ENCODE measurements around the gene CAMTA1. TPM values are rescaled to one million over a fixed set of nuclear protein-coding genes. Genes with fewer than 3 reads are reported as not detected.

CAMTA1 gene
- total RNA-seq, 1 experiment from 2014 or later, result 69.5 TPM

DNA sequence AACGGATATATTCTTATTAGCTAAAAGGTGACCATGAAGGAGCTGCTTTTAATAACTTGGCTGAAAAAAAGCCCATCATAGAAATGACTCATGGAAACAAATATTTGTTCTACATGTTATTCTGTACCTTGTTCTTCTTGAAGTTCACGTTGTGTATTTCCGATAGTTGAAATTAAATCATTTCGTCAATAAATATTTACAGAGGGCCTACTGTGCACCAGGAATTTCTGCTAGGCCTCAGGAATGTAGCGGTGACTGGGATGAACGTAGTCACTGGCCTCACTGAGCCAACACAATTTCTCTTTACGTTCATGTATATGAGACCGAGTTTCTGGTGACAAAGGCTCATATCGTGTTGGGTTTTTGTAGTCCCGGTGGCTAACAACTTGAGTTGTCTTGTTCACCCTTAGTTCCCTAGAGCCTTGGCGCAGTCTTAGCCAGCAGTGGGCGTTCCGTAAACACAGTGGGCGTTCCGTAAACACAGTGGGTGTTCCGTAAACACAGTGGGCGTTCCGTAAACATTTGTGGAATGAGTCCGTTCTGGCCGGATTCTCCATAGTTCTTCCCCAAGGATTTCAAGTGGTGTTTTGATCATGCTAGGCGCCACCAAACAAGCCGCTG lies 932.6 kb downstream of the CAMTA1 start:
- no peaks in the 10 kb centered on the region for H3K9me2 ChIP-seq (ENCODE audit: insufficient read depth)
- H3K27me3 ChIP-seq (ENCODE audit: insufficient read depth, low read length), result no peaks in the 10 kb centered on the region
- ChIA-PET POLR2A (no interaction called here), RAD21 (ENCODE audit: low non-redundant PET in 1 of 2, low total read pairs in 2 of 2, uncharacterized antibody in 2 of 2, unreplicated experiment in 2 of 2) (no interaction called here), CTCF (no interaction called here)
- no peak overlapping the region for H3K4me3 ChIP-seq (replicated peaks in 1 of 2; ENCODE audit: low read depth in 1 of 2, low read length in 2 of 2)
- no peaks in the 10 kb centered on the region for H3K9me3 ChIP-seq (ENCODE audit: control insufficient read depth in 1 of 2, insufficient read depth in 1 of 2, low read depth in 1 of 2, low read length in 2 of 2)
- H3K27ac ChIP-seq (ENCODE audit: low read depth, low read length), result no peak overlapping the region
- DNase-seq (ENCODE audit: low read depth, low spot score), result no peak
- TF ChIP-seq, protein P1, sequence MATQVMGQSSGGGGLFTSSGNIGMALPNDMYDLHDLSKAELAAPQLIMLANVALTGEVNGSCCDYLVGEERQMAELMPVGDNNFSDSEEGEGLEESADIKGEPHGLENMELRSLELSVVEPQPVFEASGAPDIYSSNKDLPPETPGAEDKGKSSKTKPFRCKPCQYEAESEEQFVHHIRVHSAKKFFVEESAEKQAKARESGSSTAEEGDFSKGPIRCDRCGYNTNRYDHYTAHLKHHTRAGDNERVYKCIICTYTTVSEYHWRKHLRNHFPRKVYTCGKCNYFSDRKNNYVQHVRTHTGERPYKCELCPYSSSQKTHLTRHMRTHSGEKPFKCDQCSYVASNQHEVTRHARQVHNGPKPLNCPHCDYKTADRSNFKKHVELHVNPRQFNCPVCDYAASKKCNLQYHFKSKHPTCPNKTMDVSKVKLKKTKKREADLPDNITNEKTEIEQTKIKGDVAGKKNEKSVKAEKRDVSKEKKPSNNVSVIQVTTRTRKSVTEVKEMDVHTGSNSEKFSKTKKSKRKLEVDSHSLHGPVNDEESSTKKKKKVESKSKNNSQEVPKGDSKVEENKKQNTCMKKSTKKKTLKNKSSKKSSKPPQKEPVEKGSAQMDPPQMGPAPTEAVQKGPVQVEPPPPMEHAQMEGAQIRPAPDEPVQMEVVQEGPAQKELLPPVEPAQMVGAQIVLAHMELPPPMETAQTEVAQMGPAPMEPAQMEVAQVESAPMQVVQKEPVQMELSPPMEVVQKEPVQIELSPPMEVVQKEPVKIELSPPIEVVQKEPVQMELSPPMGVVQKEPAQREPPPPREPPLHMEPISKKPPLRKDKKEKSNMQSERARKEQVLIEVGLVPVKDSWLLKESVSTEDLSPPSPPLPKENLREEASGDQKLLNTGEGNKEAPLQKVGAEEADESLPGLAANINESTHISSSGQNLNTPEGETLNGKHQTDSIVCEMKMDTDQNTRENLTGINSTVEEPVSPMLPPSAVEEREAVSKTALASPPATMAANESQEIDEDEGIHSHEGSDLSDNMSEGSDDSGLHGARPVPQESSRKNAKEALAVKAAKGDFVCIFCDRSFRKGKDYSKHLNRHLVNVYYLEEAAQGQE (IDR thresholded peaks at IDR 0.05; ENCODE audit: low read depth), result no peak
- TF ChIP-seq, protein P2, sequence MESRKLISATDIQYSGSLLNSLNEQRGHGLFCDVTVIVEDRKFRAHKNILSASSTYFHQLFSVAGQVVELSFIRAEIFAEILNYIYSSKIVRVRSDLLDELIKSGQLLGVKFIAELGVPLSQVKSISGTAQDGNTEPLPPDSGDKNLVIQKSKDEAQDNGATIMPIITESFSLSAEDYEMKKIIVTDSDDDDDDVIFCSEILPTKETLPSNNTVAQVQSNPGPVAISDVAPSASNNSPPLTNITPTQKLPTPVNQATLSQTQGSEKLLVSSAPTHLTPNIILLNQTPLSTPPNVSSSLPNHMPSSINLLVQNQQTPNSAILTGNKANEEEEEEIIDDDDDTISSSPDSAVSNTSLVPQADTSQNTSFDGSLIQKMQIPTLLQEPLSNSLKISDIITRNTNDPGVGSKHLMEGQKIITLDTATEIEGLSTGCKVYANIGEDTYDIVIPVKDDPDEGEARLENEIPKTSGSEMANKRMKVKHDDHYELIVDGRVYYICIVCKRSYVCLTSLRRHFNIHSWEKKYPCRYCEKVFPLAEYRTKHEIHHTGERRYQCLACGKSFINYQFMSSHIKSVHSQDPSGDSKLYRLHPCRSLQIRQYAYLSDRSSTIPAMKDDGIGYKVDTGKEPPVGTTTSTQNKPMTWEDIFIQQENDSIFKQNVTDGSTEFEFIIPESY (IDR thresholded peaks at IDR 0.05; ENCODE audit: extremely low read depth, insufficient replicate concordance, low read length), result no peak
- TF ChIP-seq TCF7L2 (IDR thresholded peaks at IDR 0.05; ENCODE audit: borderline replicate concordance, extremely low read depth, insufficient read depth, insufficient read length) (no peak), SIN3A (IDR thresholded peaks at IDR 0.05; ENCODE audit: low read depth) (no peak), SRF (IDR thresholded peaks at IDR 0.05; ENCODE audit: low read depth) (no peak), ELF1 (IDR thresholded peaks at IDR 0.05; ENCODE audit: borderline replicate concordance, low read depth) (no peak), ZNF274 (IDR thresholded peaks at IDR 0.05; ENCODE audit: low read depth, low read length) (no peak), EZH2phosphoT487 (IDR thresholded peaks at IDR 0.05; ENCODE audit: borderline replicate concordance) (no peak), EZH2 (IDR thresholded peaks at IDR 0.05) (no peak), ZFX (IDR thresholded peaks at IDR 0.05) (no peak), CEBPB (IDR thresholded peaks at IDR 0.05; ENCODE audit: low read depth) (no peak), EGR1 (IDR thresholded peaks at IDR 0.05; ENCODE audit: low read depth) (no peak), YY1 (IDR thresholded peaks at IDR 0.05; ENCODE audit: extremely low read depth, insufficient replicate concordance, low read depth, low read length) (no peak), SP1 (IDR thresholded peaks at IDR 0.05; ENCODE audit: low read depth) (no peak), POLR2AphosphoS5 (IDR thresholded peaks at IDR 0.05; ENCODE audit: low read depth, low read length) (no peak)
- TF ChIP-seq, protein P3, sequence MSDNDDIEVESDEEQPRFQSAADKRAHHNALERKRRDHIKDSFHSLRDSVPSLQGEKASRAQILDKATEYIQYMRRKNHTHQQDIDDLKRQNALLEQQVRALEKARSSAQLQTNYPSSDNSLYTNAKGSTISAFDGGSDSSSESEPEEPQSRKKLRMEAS (IDR thresholded peaks at IDR 0.05), result no peak
- TF ChIP-seq, protein P4, sequence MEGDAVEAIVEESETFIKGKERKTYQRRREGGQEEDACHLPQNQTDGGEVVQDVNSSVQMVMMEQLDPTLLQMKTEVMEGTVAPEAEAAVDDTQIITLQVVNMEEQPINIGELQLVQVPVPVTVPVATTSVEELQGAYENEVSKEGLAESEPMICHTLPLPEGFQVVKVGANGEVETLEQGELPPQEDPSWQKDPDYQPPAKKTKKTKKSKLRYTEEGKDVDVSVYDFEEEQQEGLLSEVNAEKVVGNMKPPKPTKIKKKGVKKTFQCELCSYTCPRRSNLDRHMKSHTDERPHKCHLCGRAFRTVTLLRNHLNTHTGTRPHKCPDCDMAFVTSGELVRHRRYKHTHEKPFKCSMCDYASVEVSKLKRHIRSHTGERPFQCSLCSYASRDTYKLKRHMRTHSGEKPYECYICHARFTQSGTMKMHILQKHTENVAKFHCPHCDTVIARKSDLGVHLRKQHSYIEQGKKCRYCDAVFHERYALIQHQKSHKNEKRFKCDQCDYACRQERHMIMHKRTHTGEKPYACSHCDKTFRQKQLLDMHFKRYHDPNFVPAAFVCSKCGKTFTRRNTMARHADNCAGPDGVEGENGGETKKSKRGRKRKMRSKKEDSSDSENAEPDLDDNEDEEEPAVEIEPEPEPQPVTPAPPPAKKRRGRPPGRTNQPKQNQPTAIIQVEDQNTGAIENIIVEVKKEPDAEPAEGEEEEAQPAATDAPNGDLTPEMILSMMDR (IDR thresholded peaks at IDR 0.05 in 2 of 3, conservative IDR thresholded peaks at IDR 0.05 in 1 of 3; ENCODE audit: borderline replicate concordance in 1 of 3, insufficient read depth in 1 of 3, low read depth in 2 of 3, low read length in 2 of 3), result no peak
- ATAC-seq, result no peak
- H3K4me1 ChIP-seq (ENCODE audit: control insufficient read depth in 1 of 2, insufficient read depth in 2 of 2, low read length in 2 of 2), result no peaks in the 10 kb centered on the region
- H2AFZ ChIP-seq (ENCODE audit: low read depth, low read length, poor library complexity, severe bottlenecking), result no peak overlapping the region
- no peaks in the 10 kb centered on the region for H3K36me3 ChIP-seq (ENCODE audit: control insufficient read depth in 1 of 2, insufficient read depth in 2 of 2, low read length in 2 of 2)
- H3K79me2 ChIP-seq (ENCODE audit: insufficient read depth, low read length), result no peaks in the 10 kb centered on the region
- no TSS peak for BruUV-seq (replicated peaks)
- no peak overlapping the region for H3K4me2 ChIP-seq (ENCODE audit: low read length)
- intact Hi-C loops (cut with micrococcal nuclease), result no loop called here
- no peaks in the 10 kb centered on the region for H4K20me1 ChIP-seq (ENCODE audit: insufficient read depth)
- H3K9ac ChIP-seq (ENCODE audit: low read length), result no peak overlapping the region

All from HCT116 (cell line).